GM20000 (cell line): ENCODE data around the gene MMUT.
"Not testable (repeated sequence)": the region's sequence is repeated elsewhere in the genome, so short reads cannot be mapped to it uniquely, and the experiment has no call there.

Experiments
- DNase-seq: peaks from one replicate; pipeline ENCODE4 v3.0.0; 2012; ENCODE audit warnings: low spot score
- TF ChIP-seq, protein P1 (sequence below): IDR thresholded peaks from 2 replicates; pipeline ENCODE4 v1.5.1; 2012; ENCODE audit warnings: mild to moderate bottlenecking, control low read depth; ENCODE audit errors: extremely low read depth, missing control alignments

Gene MMUT

DNA sequence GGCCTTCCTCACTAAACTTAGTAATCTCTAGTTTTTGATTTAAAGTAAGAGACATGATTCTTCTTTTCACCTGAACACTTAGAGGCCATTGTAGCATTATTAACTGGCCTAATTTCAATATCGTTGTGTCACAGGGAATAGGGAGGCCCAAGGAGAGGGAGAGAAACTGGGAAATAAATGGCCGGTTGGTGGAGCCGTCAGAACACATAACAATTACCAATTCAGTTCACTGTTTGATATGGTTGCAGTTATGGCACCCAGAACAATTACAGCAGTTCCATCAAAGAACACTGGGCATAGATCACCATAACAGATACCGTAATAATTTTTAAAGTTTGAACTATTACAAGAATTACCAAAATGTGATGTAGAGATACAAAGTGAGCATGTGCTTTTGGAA, 27.6 kb upstream of the MMUT start:
- no peak for DNase-seq
- TF ChIP-seq, protein P1, sequence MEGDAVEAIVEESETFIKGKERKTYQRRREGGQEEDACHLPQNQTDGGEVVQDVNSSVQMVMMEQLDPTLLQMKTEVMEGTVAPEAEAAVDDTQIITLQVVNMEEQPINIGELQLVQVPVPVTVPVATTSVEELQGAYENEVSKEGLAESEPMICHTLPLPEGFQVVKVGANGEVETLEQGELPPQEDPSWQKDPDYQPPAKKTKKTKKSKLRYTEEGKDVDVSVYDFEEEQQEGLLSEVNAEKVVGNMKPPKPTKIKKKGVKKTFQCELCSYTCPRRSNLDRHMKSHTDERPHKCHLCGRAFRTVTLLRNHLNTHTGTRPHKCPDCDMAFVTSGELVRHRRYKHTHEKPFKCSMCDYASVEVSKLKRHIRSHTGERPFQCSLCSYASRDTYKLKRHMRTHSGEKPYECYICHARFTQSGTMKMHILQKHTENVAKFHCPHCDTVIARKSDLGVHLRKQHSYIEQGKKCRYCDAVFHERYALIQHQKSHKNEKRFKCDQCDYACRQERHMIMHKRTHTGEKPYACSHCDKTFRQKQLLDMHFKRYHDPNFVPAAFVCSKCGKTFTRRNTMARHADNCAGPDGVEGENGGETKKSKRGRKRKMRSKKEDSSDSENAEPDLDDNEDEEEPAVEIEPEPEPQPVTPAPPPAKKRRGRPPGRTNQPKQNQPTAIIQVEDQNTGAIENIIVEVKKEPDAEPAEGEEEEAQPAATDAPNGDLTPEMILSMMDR = no peak

DNA sequence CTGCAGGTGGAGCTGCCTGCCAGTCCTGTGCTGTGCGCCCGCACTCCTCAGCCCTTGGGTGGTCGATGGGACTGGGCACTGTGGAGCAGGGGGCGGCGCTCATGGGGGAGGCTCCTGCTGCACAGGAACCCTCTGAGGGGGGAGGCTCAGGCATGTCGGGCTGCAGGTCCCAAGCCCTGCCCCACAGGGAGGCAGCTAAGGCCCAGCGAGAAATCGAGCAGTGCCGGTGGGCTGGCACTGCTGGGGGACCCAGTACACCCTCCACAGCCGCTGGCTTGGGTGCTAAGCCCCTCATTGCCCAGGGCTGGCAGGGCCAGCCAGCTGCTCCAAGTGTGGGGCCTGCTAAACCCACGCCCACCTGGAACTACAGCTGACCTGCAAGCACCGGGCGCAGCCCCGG, 20.3 kb upstream of the MMUT start:
- DNase-seq = not testable (repeated sequence)

DNA sequence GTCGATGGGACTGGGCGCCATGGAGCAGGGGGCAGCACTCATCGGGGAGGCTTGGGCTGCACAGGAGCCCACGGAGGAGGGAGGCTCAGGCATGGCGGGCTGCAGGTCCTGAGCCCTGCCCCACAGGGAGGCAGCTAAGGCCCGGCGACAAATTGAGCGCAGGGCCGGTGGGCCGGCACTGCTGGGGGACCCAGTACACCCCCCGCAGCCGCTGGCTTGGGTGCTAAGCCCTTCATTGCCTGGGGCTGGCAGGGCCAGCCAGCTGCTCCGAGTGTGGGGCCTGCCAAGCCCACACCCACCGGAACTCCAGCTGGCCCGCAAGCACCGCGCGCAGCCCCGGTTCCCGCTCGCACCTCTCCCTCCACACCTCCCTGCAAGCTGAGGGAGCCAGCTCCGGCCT, 18.8 kb upstream of the MMUT start:
- not testable (repeated sequence) for DNase-seq

DNA sequence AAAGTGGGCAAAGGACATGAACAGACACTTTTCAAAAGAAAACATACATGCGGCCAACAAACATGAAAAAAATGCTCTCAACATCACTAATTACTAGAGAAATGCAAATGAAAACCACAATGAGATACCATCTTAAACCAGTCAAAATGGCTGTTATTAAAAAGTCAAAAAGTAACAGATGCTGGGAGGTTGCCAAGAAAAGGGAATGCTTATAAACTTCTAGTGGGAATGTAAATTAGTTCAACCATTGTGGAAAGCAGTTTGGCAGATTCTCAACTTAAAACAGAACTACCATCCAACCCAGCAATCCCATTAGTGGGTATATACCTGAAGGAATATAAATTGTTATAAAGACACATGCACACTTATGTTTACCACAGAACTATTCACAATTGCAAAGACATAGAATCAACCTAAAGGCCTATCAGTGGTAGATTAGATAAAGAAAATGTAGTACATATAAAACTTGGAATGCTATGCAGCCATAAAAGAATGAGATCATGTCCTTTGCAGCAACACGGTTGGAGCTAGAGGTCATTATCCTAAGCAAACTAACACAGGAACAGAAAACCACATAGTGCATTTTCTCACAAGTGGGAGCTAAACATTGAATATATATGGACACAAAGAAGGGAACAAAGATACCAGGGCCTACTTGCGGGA, 16.4 kb upstream of the MMUT start:
- TF ChIP-seq, protein P1 = no peak
- DNase-seq = no peak

DNA sequence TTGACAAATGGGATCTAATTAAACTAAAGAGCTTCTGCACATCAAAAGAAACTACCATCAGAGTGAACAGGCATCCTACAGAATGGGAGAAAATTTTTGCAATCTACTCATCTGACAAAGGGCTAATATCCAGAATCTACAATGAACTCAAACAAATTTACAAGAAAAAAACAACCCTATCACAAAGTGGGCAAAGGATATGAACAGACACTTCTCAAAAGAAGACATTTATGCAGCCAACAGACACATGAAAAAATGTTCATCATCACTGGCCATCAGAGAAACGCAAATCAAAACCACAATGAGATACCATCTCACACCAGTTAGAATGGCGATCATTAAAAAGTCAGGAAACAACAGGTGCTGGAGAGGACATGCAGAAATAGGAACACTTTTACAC, 13.5 kb upstream of the MMUT start:
- not testable (repeated sequence) for DNase-seq

DNA sequence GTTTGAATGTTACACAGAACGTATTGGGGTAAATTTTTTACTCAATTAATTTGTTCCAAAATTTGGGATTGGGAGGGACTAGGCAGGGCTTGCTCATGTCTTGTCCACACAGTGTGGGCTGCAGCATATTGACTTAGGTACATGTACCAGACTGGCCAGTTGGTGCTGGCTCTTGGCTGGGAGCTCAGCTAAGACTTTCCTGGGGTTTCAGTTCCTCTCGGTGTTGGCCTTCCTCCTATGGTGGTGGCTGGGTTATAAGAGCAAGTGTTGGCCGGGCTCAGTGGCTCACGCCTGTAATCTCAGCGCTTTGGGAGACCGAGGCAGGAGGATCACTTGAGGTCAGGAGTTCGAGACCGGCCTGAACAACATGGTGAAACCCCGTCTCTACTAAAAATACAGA, 5.0 kb upstream of the MMUT start:
- TF ChIP-seq, protein P1 = no peak
- no peak for DNase-seq

DNA sequence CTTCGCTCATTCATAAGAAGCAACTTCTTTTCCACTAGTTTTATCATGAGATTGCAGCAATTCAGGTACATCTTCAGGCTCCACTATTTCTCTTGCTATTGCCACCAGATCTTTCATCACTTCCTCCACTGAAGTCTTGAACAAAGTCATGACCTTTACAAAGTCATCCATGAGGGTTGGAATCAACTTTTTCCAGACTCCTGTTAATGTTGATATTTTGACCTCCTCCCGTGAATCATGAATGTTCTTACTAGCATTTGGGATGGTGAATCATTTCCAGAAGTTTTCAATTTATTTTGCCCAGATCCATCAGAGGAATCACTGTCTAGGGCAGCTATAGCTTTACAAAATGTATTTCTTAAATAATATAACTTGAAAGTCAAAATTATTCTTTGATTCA, 1.6 kb upstream of the MMUT start:
- DNase-seq = no peak
- TF ChIP-seq, protein P1 = no peak

DNA sequence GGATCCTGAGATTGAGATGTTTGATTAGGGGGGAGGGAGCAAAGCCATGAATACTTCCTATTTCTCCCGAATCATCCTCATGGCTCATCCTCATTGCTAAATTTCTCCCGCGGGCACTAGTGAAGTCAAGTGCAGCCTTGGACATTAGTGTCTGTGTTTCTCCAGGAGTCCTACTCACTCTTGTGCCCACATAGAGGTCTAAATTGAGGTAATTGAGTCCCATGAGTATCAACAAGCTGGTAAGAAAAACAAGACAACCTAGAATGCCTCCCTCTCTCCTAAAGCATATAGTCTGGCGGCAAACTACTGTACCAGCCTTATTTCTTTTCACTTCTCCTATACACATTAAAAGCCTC, 537 bp upstream of the MMUT start:
- TF ChIP-seq, protein P1 = no peak
- DNase-seq = no peak

DNA sequence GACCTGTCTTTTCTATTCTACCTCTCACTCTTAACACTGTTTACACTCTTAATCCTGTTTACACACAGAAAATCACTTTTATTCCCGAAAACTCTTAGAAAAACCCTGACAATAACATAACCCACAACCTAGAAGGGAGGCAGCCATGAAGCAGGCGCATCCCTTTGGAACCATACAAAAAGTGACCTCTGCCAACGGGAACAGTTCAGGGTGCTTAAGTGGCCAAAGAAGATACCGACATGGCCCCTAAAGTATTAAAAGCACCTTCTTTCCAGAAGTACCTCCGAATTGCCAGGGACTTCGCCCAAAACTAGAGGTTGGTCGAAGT, 490 bp downstream of the MMUT start:
- no peak for DNase-seq
- TF ChIP-seq, protein P1 = no peak
